Keratinocyte (primary cell): ENCODE results near the gene FARSB. TPM values are rescaled to one million over a fixed set of nuclear protein-coding genes. Genes with fewer than 3 reads are reported as not detected.

Source experiments
- DNase-seq: peaks from one replicate; pipeline ENCODE4 v3.0.0-alpha.2; 2011; ENCODE audit warnings: low read depth, missing footprints, low spot score
- FAIRE-seq: peaks from 2 replicates; lab custom pipeline; 2011; peaks lifted over from hg19 to GRCh38; lab: Jason Lieb, UNC
- H2AFZ ChIP-seq: 2 replicates; pipeline ENCODE4 v1.6.0; 2012; ENCODE audit warnings: low read length, control low read depth, inconsistent platforms; ENCODE audit not compliant: control insufficient read depth
- H3K27ac ChIP-seq: 2 replicates; pipeline ENCODE4 v1.5.1; 2011; ENCODE audit warnings: low read length; ENCODE audit not compliant: control insufficient read depth, insufficient read depth
- H3K27me3 ChIP-seq: 3 replicates; pipeline ENCODE4 v1.6.0; 2011; ENCODE audit warnings: low read length; ENCODE audit not compliant: control insufficient read depth, insufficient read depth; ENCODE audit errors: extremely low read depth
- H3K36me3 ChIP-seq, 2 experiments: 2 replicates in 1 of 2; 3 replicates in 1 of 2; pipeline ENCODE4 v1.5.1; 2011; ENCODE audit warnings: low read length in 2 of 2, mild to moderate bottlenecking in 1 of 2; ENCODE audit not compliant: control insufficient read depth in 2 of 2, insufficient read depth in 2 of 2; ENCODE audit errors: extremely low read depth in 1 of 2
- H3K4me1 ChIP-seq: 3 replicates; pipeline ENCODE4 v1.5.1; 2011; ENCODE audit warnings: low read length; ENCODE audit not compliant: control insufficient read depth, insufficient read depth; ENCODE audit errors: extremely low read depth
- H3K4me2 ChIP-seq: 3 replicates; pipeline ENCODE4 v1.6.0; 2011; ENCODE audit warnings: low read depth, low read length; ENCODE audit not compliant: control insufficient read depth, insufficient read depth; ENCODE audit errors: extremely low read depth
- H3K4me3 ChIP-seq, 3 experiments: fragments of 200-600 bp in 1 of 3; sonication (generic) in 1 of 3; 2 replicates in 2 of 3; 3 replicates in 1 of 3; pipeline ENCODE4 v1.5.1; 2011 to 2016; ENCODE audit warnings: low read length in 3 of 3, mild to moderate bottlenecking in 3 of 3, control low read depth in 2 of 3, inconsistent platforms in 1 of 3, low read depth in 1 of 3, mixed read lengths in 1 of 3, mixed run types in 1 of 3, moderate library complexity in 1 of 3; ENCODE audit not compliant: control insufficient read depth in 2 of 3, insufficient read depth in 2 of 3; ENCODE audit errors: extremely low read depth in 1 of 3
- H3K79me2 ChIP-seq: 2 replicates; pipeline ENCODE4 v1.6.0; 2012; ENCODE audit warnings: low read length; ENCODE audit not compliant: control insufficient read depth, insufficient read depth
- H3K9ac ChIP-seq: 3 replicates; pipeline ENCODE4 v1.6.0; 2011; ENCODE audit warnings: low read length; ENCODE audit not compliant: control insufficient read depth, insufficient read depth; ENCODE audit errors: extremely low read depth
- H3K9me1 ChIP-seq: 3 replicates; pipeline ENCODE4 v1.6.0; 2011; ENCODE audit warnings: low read length; ENCODE audit not compliant: control insufficient read depth, insufficient read depth; ENCODE audit errors: extremely low read depth
- H3K9me3 ChIP-seq: 2 replicates; pipeline ENCODE4 v1.5.1; 2012; ENCODE audit warnings: low read depth, low read length; ENCODE audit not compliant: control insufficient read depth
- H4K20me1 ChIP-seq: 3 replicates; pipeline ENCODE4 v1.6.0; 2011; ENCODE audit warnings: low read length; ENCODE audit not compliant: control insufficient read depth, insufficient read depth; ENCODE audit errors: extremely low read depth
- EZH2 ChIP-seq: IDR thresholded peaks from one replicate; pipeline ENCODE4 v1.6.1; 2012; ENCODE audit warnings: inconsistent platforms, mild to moderate bottlenecking, low read length, moderate library complexity
- dilution Hi-C: fragments of 300-500 bp; cut with MboI; formaldehyde crosslinking; loops from one replicate; pipeline ENCODE4 v1.7.0; 2020; ENCODE audit warnings: low sequenced_read_pairs; ENCODE audit not compliant: extremely low pct_ligation_motif_present
- polyA plus RNA-seq, 5 experiments: library from polyadenylated mRNA; depleted of rRNA in 3 of 5; stranded (reverse) in 3 of 5; stranded (forward) in 1 of 5; unstranded in 1 of 5; fragments of >200 nt; gene quantifications; 1 replicate in 1 of 5; 2 replicates in 3 of 5; 3 replicates in 1 of 5; pipeline versions ENCODE4 v1.2.1 to v1.2.3, GENCODE V29; 2011 to 2012; ENCODE audit warnings: missing spikeins in 2 of 5, low read depth in 1 of 5, low replicate concordance in 1 of 5
- TF ChIP-seq, protein P1 (sequence below), 3 experiments: IDR thresholded peaks in 1 of 3; conservative IDR thresholded peaks in 1 of 3; optimal IDR thresholded peaks in 1 of 3; 2 replicates in 2 of 3; 3 replicates in 1 of 3; pipeline versions ENCODE3 to v1.5.1; 2011; ENCODE audit warnings: low read length in 3 of 3, mild to moderate bottlenecking in 3 of 3, moderate library complexity in 2 of 3, control low read depth in 1 of 3, inconsistent platforms in 1 of 3; ENCODE audit not compliant: insufficient read depth in 2 of 3; ENCODE audit errors: extremely low read depth in 1 of 3

FARSB gene
- polyA plus RNA-seq, 1 donor (not counting 4 experiments of a cell fraction or from before 2014, with no cell fraction given): 68.8 TPM

- no peak for DNase-seq
- peaks cover 9 to 38% of the 10 kb centered on the region in 2 experiments for H3K36me3 ChIP-seq
- H3K4me1 ChIP-seq: no peaks in the 10 kb centered on the region
- no peak overlapping the region for H3K27ac ChIP-seq
- H3K9ac ChIP-seq: no peak overlapping the region
- dilution Hi-C loops: no loop called here
- H3K9me3 ChIP-seq: no peaks in the 10 kb centered on the region
- no peak overlapping the region for H3K4me2 ChIP-seq
- peaks cover 3% of the 10 kb centered on the region for H4K20me1 ChIP-seq
- TF ChIP-seq EZH2: no peak
- TF ChIP-seq, protein P1, sequence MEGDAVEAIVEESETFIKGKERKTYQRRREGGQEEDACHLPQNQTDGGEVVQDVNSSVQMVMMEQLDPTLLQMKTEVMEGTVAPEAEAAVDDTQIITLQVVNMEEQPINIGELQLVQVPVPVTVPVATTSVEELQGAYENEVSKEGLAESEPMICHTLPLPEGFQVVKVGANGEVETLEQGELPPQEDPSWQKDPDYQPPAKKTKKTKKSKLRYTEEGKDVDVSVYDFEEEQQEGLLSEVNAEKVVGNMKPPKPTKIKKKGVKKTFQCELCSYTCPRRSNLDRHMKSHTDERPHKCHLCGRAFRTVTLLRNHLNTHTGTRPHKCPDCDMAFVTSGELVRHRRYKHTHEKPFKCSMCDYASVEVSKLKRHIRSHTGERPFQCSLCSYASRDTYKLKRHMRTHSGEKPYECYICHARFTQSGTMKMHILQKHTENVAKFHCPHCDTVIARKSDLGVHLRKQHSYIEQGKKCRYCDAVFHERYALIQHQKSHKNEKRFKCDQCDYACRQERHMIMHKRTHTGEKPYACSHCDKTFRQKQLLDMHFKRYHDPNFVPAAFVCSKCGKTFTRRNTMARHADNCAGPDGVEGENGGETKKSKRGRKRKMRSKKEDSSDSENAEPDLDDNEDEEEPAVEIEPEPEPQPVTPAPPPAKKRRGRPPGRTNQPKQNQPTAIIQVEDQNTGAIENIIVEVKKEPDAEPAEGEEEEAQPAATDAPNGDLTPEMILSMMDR (optimal IDR thresholded peaks at IDR 0.05 in 1 of 3, IDR thresholded peaks at IDR 0.05 in 1 of 3, conservative IDR thresholded peaks at IDR 0.05 in 1 of 3; ENCODE audit: extremely low read depth in 1 of 3, insufficient read depth in 2 of 3, low read length in 3 of 3): no peak
- no peak overlapping the region for H2AFZ ChIP-seq
- no peaks in the 10 kb centered on the region for H3K27me3 ChIP-seq
- no peaks in the 10 kb centered on the region for H3K9me1 ChIP-seq
- no peak overlapping the region for H3K4me3 ChIP-seq
- FAIRE-seq: no peak
- H3K79me2 ChIP-seq: peaks cover 14% of the 10 kb centered on the region
These were observed 14.6 kb downstream of the FARSB start for GRCh38 chr2:222641336-222641735.

- DNase-seq (no peak), FAIRE-seq (no peak)
- Histone ChIP-seq H3K4me2 (no peak overlapping the region), H3K9ac (no peak overlapping the region), H3K27me3 (no peaks in the 10 kb centered on the region), H3K4me1 (no peaks in the 10 kb centered on the region), H3K27ac (no peak overlapping the region), H3K9me3 (no peaks in the 10 kb centered on the region), H3K79me2 (no peaks in the 10 kb centered on the region), H3K9me1 (no peaks in the 10 kb centered on the region), H4K20me1 (no peaks in the 10 kb centered on the region), H3K4me3 (no peak overlapping the region), H2AFZ (no peak overlapping the region), H3K36me3 (peaks cover 12 to 25% of the 10 kb centered on the region in 2 experiments)
- dilution Hi-C loops: no loop called here
- no peak for TF ChIP-seq EZH2
- TF ChIP-seq, protein P1 (optimal IDR thresholded peaks at IDR 0.05 in 1 of 3, IDR thresholded peaks at IDR 0.05 in 1 of 3, conservative IDR thresholded peaks at IDR 0.05 in 1 of 3; ENCODE audit: extremely low read depth in 1 of 3, insufficient read depth in 2 of 3, low read length in 3 of 3): no peak
These were observed 18.8 kb downstream of the FARSB start for GRCh38 chr2:222637067-222637466.
